GM21529 (cell line): ENCODE measurements around the gene GPR61.

Experiments used
- ATAC-seq: cut with Tn5 transposase; IDR thresholded peaks from one replicate; pipeline ENCODE4 v1.9.1; 2021; ENCODE audit not compliant: unreplicated experiment

GPR61 gene

GRCh38 chr1:109567877-109568672 lies 28.4 kb downstream of the GPR61 start:
- ATAC-seq, result no peak

- ATAC-seq, result no peak
Measured at GRCh38 chr1:109569323-109569722, 29.7 kb downstream of the GPR61 start.

- ATAC-seq, result no peak
Measured at GRCh38 chr1:109570414-109570813, 30.7 kb downstream of the GPR61 start.

GRCh38 chr1:109573785-109574184 lies 34.1 kb downstream of the GPR61 start:
- no peak for ATAC-seq

- ATAC-seq, result no peak
Measured at GRCh38 chr1:109578947-109579443, 39.3 kb downstream of the GPR61 start.

GRCh38 chr1:109579491-109579890 lies 39.8 kb downstream of the GPR61 start:
- no peak for ATAC-seq

- ATAC-seq, result no peak
Measured at GRCh38 chr1:109582021-109582420, 42.3 kb downstream of the GPR61 start.

GRCh38 chr1:109584766-109585165 lies 45.1 kb downstream of the GPR61 start:
- no peak for ATAC-seq

- ATAC-seq, result no peak
Measured at GRCh38 chr1:109586055-109586454, 46.4 kb downstream of the GPR61 start.

GRCh38 chr1:109589177-109589576 lies 49.5 kb downstream of the GPR61 start:
- ATAC-seq, result no peak

- no peak for ATAC-seq
Measured at GRCh38 chr1:109589679-109590078, 50.0 kb downstream of the GPR61 start.

GRCh38 chr1:109592916-109593315 lies 53.2 kb downstream of the GPR61 start:
- ATAC-seq, result no peak

- no peak for ATAC-seq
Measured at GRCh38 chr1:109595531-109595930, 55.9 kb downstream of the GPR61 start.
